Activated T-cell treated with anti-CD3 and anti-CD28 coated beads, Interleukin-2, amount 50 U/mL, for 72 hours (primary cell): ENCODE data around the gene ITIH3. TPM values are rescaled to one million over a fixed set of nuclear protein-coding genes. Genes with fewer than 3 reads are reported as not detected.

Experiments
- ATAC-seq, 2 donors: fragments of 150-1000 bp; cut with Tn5 transposase; replicated peaks in 1 of 2; 2 replicates each; pipeline ENCODE4 v1.10.0; 2021; ENCODE audit warnings: moderate library complexity in 2 of 2, mild to moderate bottlenecking in 1 of 2
- DNase-seq, 2 donors: peaks; one replicate each; pipeline ENCODE4 v3.0.0; 2021 to 2022; ENCODE audit warnings: mixed read lengths in 1 of 2
- H3K27ac Mint-ChIP-seq: one replicate; pipeline ENCODE4 v1.8.0; 2022; ENCODE audit warnings: mild to moderate bottlenecking, moderate library complexity, mixed read lengths
- H3K27me3 Mint-ChIP-seq: one replicate; pipeline ENCODE4 v1.8.0; 2022; ENCODE audit warnings: low read depth, mixed read lengths
- H3K36me3 Mint-ChIP-seq, 2 donors: one replicate each; pipeline ENCODE4 v1.8.0; 2022; ENCODE audit warnings: mixed read lengths in 2 of 2, mild to moderate bottlenecking in 1 of 2; ENCODE audit not compliant: insufficient read depth in 2 of 2
- H3K4me1 Mint-ChIP-seq: one replicate; pipeline ENCODE4 v1.8.0; 2022; ENCODE audit warnings: low read depth, mixed read lengths
- H3K4me3 Mint-ChIP-seq, 2 donors: one replicate each; pipeline ENCODE4 v1.8.0; 2022; ENCODE audit warnings: mild to moderate bottlenecking in 2 of 2, mixed read lengths in 2 of 2, moderate library complexity in 2 of 2
- H3K9me3 Mint-ChIP-seq, 2 donors: one replicate each; pipeline ENCODE4 v1.8.0; 2022; ENCODE audit warnings: mixed read lengths in 2 of 2
- total RNA-seq, 2 donors: library from RNA; stranded (reverse); gene quantifications; one replicate each; pipeline ENCODE4 v1.2.3, GENCODE V29; 2022

The ITIH3 gene
- total RNA-seq, 2 donors from 2014 or later = not detected

GRCh38 chr3:52856666-52857065, 62.1 kb downstream of the ITIH3 start:
- ATAC-seq = no peak
- H3K4me1 Mint-ChIP-seq = no peaks in the 10 kb centered on the region
- H3K9me3 Mint-ChIP-seq = no peaks in the 10 kb centered on the region
- DNase-seq = no peak
- H3K27me3 Mint-ChIP-seq = no peaks in the 10 kb centered on the region
- peaks cover 0 to 3% of the 10 kb centered on the region in 2 donors for H3K36me3 Mint-ChIP-seq
- no peak overlapping the region for H3K4me3 Mint-ChIP-seq
- no peak overlapping the region for H3K27ac Mint-ChIP-seq

- H3K36me3 Mint-ChIP-seq = peaks cover 0 to 3% of the 10 kb centered on the region in 2 donors
- ATAC-seq (no peak), DNase-seq (no peak)
- H3K4me1 Mint-ChIP-seq = no peaks in the 10 kb centered on the region
- no peak overlapping the region for H3K4me3 Mint-ChIP-seq
- no peaks in the 10 kb centered on the region for H3K9me3 Mint-ChIP-seq
- no peaks in the 10 kb centered on the region for H3K27me3 Mint-ChIP-seq
- no peak overlapping the region for H3K27ac Mint-ChIP-seq
Observed at GRCh38 chr3:52857133-52857532, 62.5 kb downstream of the ITIH3 start.

GRCh38 chr3:52857864-52858263, 63.3 kb downstream of the ITIH3 start:
- no peak for DNase-seq
- no peaks in the 10 kb centered on the region for H3K4me1 Mint-ChIP-seq
- H3K4me3 Mint-ChIP-seq = no peak overlapping the region
- no peaks in the 10 kb centered on the region for H3K27me3 Mint-ChIP-seq
- H3K27ac Mint-ChIP-seq = no peak overlapping the region
- no peak for ATAC-seq
- H3K36me3 Mint-ChIP-seq = peaks cover 1 to 8% of the 10 kb centered on the region in 2 donors
- H3K9me3 Mint-ChIP-seq = peaks cover 0 to 2% of the 10 kb centered on the region in 2 donors

Other genes starting within 250 kb of the ITIH3 start
- gene PBRM1, start 108.9 kb upstream of the ITIH3 start, total RNA-seq = 10 to 100 TPM; 66.2 to 66.7 TPM
- 100 to 1,000 TPM; 131 to 158 TPM for gene GNL3, start 108.8 kb upstream of the ITIH3 start, total RNA-seq
- 10 to 100 TPM; 37.8 to 38.3 TPM for gene GLT8D1, start 89.0 kb upstream of the ITIH3 start, total RNA-seq
- gene SPCS1, start 88.7 kb upstream of the ITIH3 start, total RNA-seq = 100 to 1,000 TPM; 100 to 111 TPM
- gene NEK4, start 23.9 kb upstream of the ITIH3 start, total RNA-seq = 10 to 100 TPM; 15.9 to 25.6 TPM
- gene ITIH1, start 17.2 kb upstream of the ITIH3 start, total RNA-seq = not detected
- gene ITIH4, start 35.9 kb downstream of the ITIH3 start, total RNA-seq = 10 to 100 TPM; 21.8 to 24.5 TPM
- 1 to 10 TPM; 1.3 TPM for gene MUSTN1, start 40.2 kb downstream of the ITIH3 start, total RNA-seq
- 10 to 100 TPM; 34.4 to 40.8 TPM for gene STIMATE, start 102.8 kb downstream of the ITIH3 start, total RNA-seq